Caco-2 (cell line): Measurements from ENCODE around the gene SEC14L1. TPM values are rescaled to one million over a fixed set of nuclear protein-coding genes. Genes with fewer than 3 reads are reported as not detected.
A peak's percentile ranks its signal among the peaks of the same experiment; 100 is the strongest.

Experiments used
- BruUV-seq: library from RNA; stranded (reverse); fragments of 400-500 nt; replicated peaks from 2 replicates; lab custom pipeline; 2021; lab: Mats Ljungman, UMichigan
- CTCF ChIA-PET: fragments of 300-600 bp; sonication (Branson Sonifier 250); formaldehyde crosslinking; loops from one replicate; lab custom pipeline; 2022; ENCODE audit warnings: antibody characterized with exemption; lab: Charles Lee
- POLR2A ChIA-PET: fragments of 300-600 bp; sonication (Branson Sonifier 250); formaldehyde crosslinking; loops from one replicate; lab custom pipeline; 2022; ENCODE audit warnings: antibody characterized with exemption; lab: Charles Lee
- DNase-seq, 2 experiments: peaks; one replicate each; pipeline versions ENCODE4 v3.0.0 to v3.0.0-alpha.2; 2020 to 2022
- H3K27me3 ChIP-seq: replicated peaks from 2 replicates; pipeline ENCODE4 v1.6.0; 2011; ENCODE audit warnings: low read length; ENCODE audit not compliant: control insufficient read depth, insufficient read depth
- H3K36me3 ChIP-seq: 2 replicates; pipeline ENCODE4 v1.5.1; 2011; ENCODE audit warnings: low read length; ENCODE audit not compliant: control insufficient read depth, insufficient read depth
- H3K4me1 ChIP-seq: fragments of 250-450 bp; sonication (Bioruptor Pico); 2 replicates; pipeline ENCODE4 v1.5.1; 2020; ENCODE audit warnings: mild to moderate bottlenecking
- H3K4me3 ChIP-seq: 2 replicates; pipeline ENCODE4 v1.5.1; 2011; ENCODE audit warnings: low read depth, mild to moderate bottlenecking, control low read depth, low read length
- H3K9me3 ChIP-seq: fragments of 250-450 bp; sonication (Bioruptor Pico); 2 replicates; pipeline ENCODE4 v1.5.1; 2020; ENCODE audit warnings: mild to moderate bottlenecking, moderate library complexity
- H3K27ac Mint-ChIP-seq: one replicate; pipeline ENCODE4 v1.8.0; 2022; ENCODE audit warnings: mixed read lengths; ENCODE audit not compliant: unreplicated experiment
- H3K27me3 Mint-ChIP-seq: one replicate; pipeline ENCODE4 v1.8.0; 2022; ENCODE audit warnings: mixed read lengths; ENCODE audit not compliant: insufficient read depth, unreplicated experiment
- H3K36me3 Mint-ChIP-seq: one replicate; pipeline ENCODE4 v1.8.0; 2022; ENCODE audit warnings: mild to moderate bottlenecking, mixed read lengths; ENCODE audit not compliant: insufficient read depth, unreplicated experiment
- H3K4me1 Mint-ChIP-seq: one replicate; pipeline ENCODE4 v1.8.0; 2022; ENCODE audit warnings: low read depth, mixed read lengths; ENCODE audit not compliant: unreplicated experiment
- H3K4me3 Mint-ChIP-seq: one replicate; pipeline ENCODE4 v1.8.0; 2022; ENCODE audit warnings: mild to moderate bottlenecking, moderate library complexity, mixed read lengths; ENCODE audit not compliant: unreplicated experiment
- H3K9me3 Mint-ChIP-seq: one replicate; pipeline ENCODE4 v1.8.0; 2022; ENCODE audit warnings: mixed read lengths; ENCODE audit not compliant: unreplicated experiment
- intact Hi-C: fragments of 100-400 bp; cut with micrococcal nuclease; formaldehyde crosslinking; loops from one replicate; pipeline ENCODE4 v1.10.0; 2022; ENCODE audit not compliant: unreplicated experiment
- total RNA-seq: library from RNA; stranded (reverse); gene quantifications from 2 replicates; pipeline ENCODE4 v1.2.3, GENCODE V29; 2022
- TF ChIP-seq, protein P1 (sequence below), 2 experiments: fragments of 200-600 bp in 1 of 2; IDR thresholded peaks; 1 replicate in 1 of 2; 2 replicates in 1 of 2; pipeline versions ENCODE4 v1.5.1 to v1.8.0; 2011 to 2022; ENCODE audit warnings: antibody characterized with exemption in 1 of 2, control low read depth in 1 of 2, inconsistent platforms in 1 of 2, low read depth in 1 of 2, low read length in 1 of 2, mild to moderate bottlenecking in 1 of 2, moderate library complexity in 1 of 2; ENCODE audit not compliant: insufficient read depth in 1 of 2, severe bottlenecking in 1 of 2, unreplicated experiment in 1 of 2

Gene SEC14L1
- total RNA-seq, 1 experiment from 2014 or later = 92.0 TPM

GRCh38 chr17:77127735-77128361 lies 12.9 kb upstream of the SEC14L1 start:
- Mint-ChIP-seq H3K36me3 (no peaks in the 10 kb centered on the region), H3K4me1 (peaks cover 13% of the 10 kb centered on the region), H3K9me3 (no peaks in the 10 kb centered on the region), H3K4me3 (no peak overlapping the region), H3K27me3 (no peaks in the 10 kb centered on the region), H3K27ac (peak overlapping the region; percentile 42)
- Histone ChIP-seq H3K4me3 (no peak overlapping the region), H3K36me3 (no peaks in the 10 kb centered on the region), H3K27me3 (no peaks in the 10 kb centered on the region), H3K4me1 (peaks cover 21% of the 10 kb centered on the region), H3K9me3 (no peaks in the 10 kb centered on the region)
- intact Hi-C loops = no loop called here
- ChIA-PET CTCF (no interaction called here), POLR2A (no interaction called here)
- TF ChIP-seq, protein P1, sequence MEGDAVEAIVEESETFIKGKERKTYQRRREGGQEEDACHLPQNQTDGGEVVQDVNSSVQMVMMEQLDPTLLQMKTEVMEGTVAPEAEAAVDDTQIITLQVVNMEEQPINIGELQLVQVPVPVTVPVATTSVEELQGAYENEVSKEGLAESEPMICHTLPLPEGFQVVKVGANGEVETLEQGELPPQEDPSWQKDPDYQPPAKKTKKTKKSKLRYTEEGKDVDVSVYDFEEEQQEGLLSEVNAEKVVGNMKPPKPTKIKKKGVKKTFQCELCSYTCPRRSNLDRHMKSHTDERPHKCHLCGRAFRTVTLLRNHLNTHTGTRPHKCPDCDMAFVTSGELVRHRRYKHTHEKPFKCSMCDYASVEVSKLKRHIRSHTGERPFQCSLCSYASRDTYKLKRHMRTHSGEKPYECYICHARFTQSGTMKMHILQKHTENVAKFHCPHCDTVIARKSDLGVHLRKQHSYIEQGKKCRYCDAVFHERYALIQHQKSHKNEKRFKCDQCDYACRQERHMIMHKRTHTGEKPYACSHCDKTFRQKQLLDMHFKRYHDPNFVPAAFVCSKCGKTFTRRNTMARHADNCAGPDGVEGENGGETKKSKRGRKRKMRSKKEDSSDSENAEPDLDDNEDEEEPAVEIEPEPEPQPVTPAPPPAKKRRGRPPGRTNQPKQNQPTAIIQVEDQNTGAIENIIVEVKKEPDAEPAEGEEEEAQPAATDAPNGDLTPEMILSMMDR (IDR thresholded peaks at IDR 0.05; ENCODE audit: insufficient read depth in 1 of 2, low read depth in 1 of 2, low read length in 1 of 2, severe bottlenecking in 1 of 2, unreplicated experiment in 1 of 2) = no peak
- DNase-seq = no peak
- BruUV-seq = no TSS peak

DNA sequence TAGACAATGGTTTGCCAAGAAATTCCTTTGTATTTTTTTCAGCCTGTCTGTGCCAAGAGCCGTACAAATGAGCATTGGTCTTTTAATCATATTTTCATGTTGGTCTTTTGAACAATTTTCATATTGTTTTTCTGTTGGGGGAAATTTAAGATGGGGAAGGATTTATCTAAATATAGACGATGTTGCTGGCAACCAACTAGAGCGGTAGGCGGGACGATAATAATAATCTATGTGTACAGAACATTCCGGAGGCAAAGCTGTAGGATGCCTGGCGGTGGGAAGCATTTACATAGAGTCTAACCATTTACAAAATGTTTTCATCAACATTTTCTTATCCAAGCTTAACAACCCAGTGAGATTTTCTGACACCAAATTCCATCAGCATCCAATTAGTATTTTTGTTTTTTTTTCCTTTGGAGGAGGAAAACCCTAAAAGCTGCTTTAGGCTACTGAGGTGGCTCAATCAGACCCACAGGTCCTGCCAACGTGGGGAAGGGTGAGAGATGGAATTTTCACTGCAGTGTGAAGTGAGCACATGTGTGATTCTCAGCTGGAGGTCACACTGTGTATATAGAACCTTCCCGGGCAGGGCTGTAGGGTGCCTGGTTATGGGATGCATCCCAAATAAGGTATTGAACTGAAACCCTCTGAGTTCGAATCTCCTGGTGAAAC lies 11.7 kb upstream of the SEC14L1 start:
- TF ChIP-seq, protein P1 (IDR thresholded peaks at IDR 0.05; ENCODE audit: insufficient read depth in 1 of 2, low read depth in 1 of 2, low read length in 1 of 2, severe bottlenecking in 1 of 2, unreplicated experiment in 1 of 2) = no peak
- H3K4me1 ChIP-seq = peaks cover 19% of the 10 kb centered on the region
- no peaks in the 10 kb centered on the region for H3K27me3 ChIP-seq
- no TSS peak for BruUV-seq
- no peaks in the 10 kb centered on the region for H3K9me3 ChIP-seq
- Mint-ChIP-seq H3K9me3 (no peaks in the 10 kb centered on the region), H3K36me3 (no peaks in the 10 kb centered on the region), H3K4me1 (peaks cover 12% of the 10 kb centered on the region), H3K4me3 (no peak overlapping the region), H3K27me3 (no peaks in the 10 kb centered on the region), H3K27ac (no peak overlapping the region)
- ChIA-PET POLR2A (interaction anchor here (0.7 kb wide), 1 partner anchor 120 kb away, joined by 3 read pairs; no protein-coding TSS in a partner anchor), CTCF (interaction anchor here (0.5 kb wide), 1 partner anchor 25 kb away, joined by 3 read pairs; no protein-coding TSS in a partner anchor)
- no peak for DNase-seq
- intact Hi-C loops = no loop called here
- no peaks in the 10 kb centered on the region for H3K36me3 ChIP-seq
- no peak overlapping the region for H3K4me3 ChIP-seq

GRCh38 chr17:77129568-77130301 lies 11.0 kb upstream of the SEC14L1 start:
- Histone ChIP-seq H3K36me3 (no peaks in the 10 kb centered on the region), H3K4me1 (peaks cover 12% of the 10 kb centered on the region), H3K4me3 (no peak overlapping the region), H3K27me3 (no peaks in the 10 kb centered on the region), H3K9me3 (no peaks in the 10 kb centered on the region)
- intact Hi-C loops = no loop called here
- Mint-ChIP-seq H3K27ac (no peak overlapping the region), H3K9me3 (no peaks in the 10 kb centered on the region), H3K4me1 (peaks cover 12% of the 10 kb centered on the region), H3K36me3 (no peaks in the 10 kb centered on the region), H3K27me3 (no peaks in the 10 kb centered on the region), H3K4me3 (no peak overlapping the region)
- DNase-seq = no peak
- BruUV-seq = no TSS peak
- ChIA-PET POLR2A (interaction anchor here (0.7 kb wide), 1 partner anchor 121 kb away, joined by 3 read pairs; no protein-coding TSS in a partner anchor), CTCF (interaction anchor here (0.5 kb wide), 1 partner anchor 26 kb away, joined by 3 read pairs; no protein-coding TSS in a partner anchor)
- TF ChIP-seq, protein P1 (IDR thresholded peaks at IDR 0.05; ENCODE audit: insufficient read depth in 1 of 2, low read depth in 1 of 2, low read length in 1 of 2, severe bottlenecking in 1 of 2, unreplicated experiment in 1 of 2) = no peak
